Dermis microvascular lymphatic vessel endothelial cell (primary cell): ENCODE results near the gene FREY1. TPM values are rescaled to one million over a fixed set of nuclear protein-coding genes. Genes with fewer than 3 reads are reported as not detected.

Experiments used
- DNase-seq, 2 donors: peaks; one replicate each; pipeline versions ENCODE4 v3.0.0 to v3.0.0-alpha.2; 2010; ENCODE audit warnings: low read depth in 2 of 2
- total RNA-seq: library from RNA; depleted of rRNA; stranded (reverse); fragments of >200 nt; gene quantifications from 2 replicates; pipeline ENCODE4 v1.2.1, GENCODE V29; 2014

The FREY1 gene
- total RNA-seq, 1 donor from 2014 or later = 0.64 TPM

DNA sequence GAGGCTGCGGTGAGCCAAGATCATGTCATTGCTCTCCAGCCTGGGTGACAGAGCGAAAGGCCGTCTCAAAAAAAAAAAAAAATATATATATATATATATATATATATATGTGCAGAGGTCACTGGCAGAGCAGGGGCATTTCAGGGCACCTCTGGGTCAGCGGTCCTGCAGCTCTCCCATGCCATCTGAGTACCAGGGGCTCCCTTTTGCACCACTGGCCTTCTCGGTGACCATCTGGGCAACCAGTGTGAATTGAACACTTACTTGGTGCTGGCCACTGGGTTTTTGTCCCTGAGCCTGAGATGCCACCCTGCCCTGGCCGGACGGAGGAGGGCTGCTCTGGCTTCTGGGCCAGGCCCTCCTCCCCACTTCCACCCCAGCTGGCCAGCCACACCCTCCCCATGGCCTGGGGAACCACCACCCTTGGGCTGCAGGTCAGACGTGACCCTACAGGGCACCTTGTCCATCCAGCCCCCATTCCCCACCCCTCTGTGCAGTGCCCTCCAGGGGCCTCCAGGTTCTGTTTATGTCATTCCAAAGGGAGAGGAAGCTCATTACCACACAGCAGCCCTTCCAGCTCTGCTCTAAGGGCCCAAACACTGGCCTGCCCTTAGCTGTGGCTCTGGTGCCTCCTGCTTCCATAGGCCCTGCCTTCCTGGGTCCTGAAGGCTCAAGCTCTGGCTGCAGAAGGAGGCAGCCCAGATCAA is 11.4 kb downstream of the FREY1 start:
- DNase-seq = no peak

DNA sequence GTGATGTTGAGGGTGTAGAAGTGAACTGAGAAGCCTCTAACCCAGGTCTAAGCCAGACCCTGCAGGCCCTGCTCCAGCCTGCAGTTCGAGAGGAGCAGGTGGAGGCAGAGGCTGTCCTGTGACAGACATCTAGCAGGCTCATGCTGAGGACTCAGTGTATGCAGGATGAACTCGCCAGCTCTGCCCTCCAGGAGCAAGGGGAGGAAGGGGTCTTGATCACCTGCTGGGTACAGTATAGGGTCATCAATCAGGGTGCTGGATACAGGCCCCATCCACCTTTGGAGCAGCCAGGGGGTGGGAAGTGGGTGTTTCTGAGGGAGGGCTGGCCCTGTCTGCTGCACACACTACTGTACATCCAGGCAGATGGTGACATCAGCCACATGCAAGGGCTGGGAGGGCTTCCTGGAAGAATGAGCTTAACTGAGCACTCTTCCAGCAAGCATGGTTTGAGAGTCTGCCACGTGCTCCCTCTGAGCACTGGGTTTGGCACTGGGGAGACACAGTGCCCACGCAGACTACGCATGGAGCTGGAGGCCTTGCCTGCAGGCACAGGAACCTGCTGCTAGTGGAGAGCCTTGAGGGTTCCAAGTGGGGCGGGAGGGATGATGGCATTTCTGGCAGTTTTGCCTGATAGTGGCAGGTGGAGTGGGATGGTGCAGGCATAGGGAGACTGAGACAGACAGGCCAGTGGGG is 12.4 kb downstream of the FREY1 start:
- no peak for DNase-seq

- DNase-seq = no peak
These were observed 14.2 kb downstream of the FREY1 start for GRCh38 chr11:45892856-45893255.

GRCh38 chr11:45890886-45891550 is 16.1 kb downstream of the FREY1 start:
- no peak for DNase-seq

GRCh38 chr11:45889966-45890365 is 17.1 kb downstream of the FREY1 start:
- DNase-seq = no peak

GRCh38 chr11:45889555-45889954 is 17.5 kb downstream of the FREY1 start:
- no peak for DNase-seq

- DNase-seq = no peak
These were observed 19.5 kb downstream of the FREY1 start for GRCh38 chr11:45887587-45887986.

DNA sequence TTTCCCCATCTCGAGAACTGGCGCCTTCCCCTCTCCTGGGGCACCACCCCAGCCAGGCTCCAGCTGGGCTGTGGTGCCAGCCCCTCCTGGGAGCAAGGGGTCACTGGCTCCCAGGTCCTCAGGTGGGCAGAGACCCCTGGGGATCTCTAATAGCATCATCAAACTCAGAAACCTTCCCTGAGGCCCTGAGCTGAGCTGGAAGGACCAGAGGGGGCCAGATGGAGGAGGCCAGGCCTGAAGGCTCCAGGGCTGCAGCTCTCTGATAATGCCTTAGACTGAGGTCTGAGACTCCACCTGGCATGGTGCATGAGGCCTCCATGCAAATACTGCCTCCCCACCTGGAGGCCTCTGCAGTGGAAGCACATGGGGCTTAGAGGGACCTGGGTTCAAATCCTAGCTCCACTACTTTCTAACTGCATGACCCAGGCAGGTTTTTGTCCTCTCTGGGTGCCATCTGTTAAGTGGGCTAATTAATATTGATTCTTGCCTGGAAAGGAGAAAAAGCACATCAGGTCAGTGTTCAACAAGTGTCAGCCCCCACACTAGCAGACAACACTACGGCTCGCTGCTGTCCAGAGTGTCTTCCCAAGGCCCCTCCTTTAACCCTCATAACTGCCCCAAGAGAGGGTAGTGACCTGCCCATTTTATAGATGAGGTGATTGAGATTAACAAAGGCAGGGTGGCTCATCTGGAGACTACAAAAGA is 20.1 kb downstream of the FREY1 start:
- DNase-seq = no peak

DNA sequence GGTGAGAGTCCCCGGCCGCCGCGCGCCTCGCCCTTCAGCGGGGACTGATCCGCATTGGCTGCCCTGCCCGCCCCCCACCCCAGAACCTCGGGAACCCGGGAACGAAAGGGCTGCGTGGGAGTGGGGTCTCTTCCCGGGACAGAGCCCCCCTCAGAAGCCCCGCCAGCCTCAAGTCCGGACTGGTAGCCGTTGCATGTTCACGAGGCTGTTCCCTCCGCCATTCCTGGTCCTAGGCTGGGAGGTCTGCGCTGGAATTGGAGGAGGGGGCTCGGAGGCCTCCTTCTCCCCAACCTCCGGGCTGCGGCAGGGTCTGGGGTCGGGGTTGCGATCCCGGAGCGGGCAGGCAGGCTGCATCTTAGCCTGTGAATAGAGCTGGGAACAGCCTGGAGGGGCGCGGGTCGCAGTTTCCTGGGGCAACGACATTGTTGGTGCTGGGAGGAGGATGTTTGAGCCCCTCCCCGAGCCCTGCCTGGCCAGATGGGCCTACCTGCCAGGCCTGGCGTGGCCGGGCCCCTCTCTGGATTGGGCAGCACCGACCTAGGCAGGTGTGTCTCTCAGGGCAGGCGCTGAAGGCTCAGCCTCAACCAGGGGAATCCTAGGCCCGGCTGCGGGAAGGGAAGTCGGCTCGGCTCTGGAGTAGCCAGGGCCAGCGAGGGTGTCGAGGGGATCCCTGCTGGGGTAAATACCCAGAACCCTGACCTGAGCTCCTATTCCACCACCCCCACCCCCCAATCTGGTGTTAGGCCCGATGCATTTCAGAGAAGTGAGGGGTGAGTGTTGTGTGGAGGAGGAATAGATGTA is 20.9 kb downstream of the FREY1 start:
- DNase-seq = no peak

GRCh38 chr11:45885274-45885920 is 21.7 kb downstream of the FREY1 start, which contains the start of gene MAPK8IP1:
MAPK8IP1 (plus strand) TSS chr11:45885651; CDS start chr11:45885821, 170 bp downstream.
- DNase-seq = peak in 1 of 2 donors; percentile 45

DNA sequence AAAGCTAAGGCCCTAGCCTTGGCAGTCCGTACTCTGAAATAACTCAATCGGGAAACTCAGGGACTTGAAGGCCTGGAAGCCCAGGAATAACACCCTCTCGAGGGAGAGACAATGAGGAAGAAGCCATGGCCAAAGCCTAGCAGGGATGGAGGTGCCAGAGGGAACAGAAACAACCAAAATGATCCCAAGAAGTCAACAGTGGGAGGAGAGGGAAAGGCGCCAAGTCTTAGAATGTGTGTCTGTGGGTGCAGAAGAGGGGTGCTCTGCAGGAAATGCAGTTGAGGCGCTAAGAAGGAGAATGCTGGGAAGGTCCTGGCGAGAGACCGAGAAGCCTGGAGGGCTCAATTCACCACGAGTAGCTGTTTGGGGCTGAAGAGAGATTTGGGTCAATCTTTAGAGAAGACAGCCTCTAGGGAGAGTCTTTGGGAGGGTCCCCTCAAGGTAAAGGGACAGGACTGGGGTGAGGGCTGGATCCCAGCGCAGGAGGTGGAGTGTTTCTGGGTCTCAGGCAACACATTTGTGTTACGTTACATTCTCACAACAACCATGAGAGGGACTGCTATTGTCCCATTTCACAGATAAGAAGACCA is 22.4 kb downstream of the FREY1 start:
- DNase-seq = no peak

DNA sequence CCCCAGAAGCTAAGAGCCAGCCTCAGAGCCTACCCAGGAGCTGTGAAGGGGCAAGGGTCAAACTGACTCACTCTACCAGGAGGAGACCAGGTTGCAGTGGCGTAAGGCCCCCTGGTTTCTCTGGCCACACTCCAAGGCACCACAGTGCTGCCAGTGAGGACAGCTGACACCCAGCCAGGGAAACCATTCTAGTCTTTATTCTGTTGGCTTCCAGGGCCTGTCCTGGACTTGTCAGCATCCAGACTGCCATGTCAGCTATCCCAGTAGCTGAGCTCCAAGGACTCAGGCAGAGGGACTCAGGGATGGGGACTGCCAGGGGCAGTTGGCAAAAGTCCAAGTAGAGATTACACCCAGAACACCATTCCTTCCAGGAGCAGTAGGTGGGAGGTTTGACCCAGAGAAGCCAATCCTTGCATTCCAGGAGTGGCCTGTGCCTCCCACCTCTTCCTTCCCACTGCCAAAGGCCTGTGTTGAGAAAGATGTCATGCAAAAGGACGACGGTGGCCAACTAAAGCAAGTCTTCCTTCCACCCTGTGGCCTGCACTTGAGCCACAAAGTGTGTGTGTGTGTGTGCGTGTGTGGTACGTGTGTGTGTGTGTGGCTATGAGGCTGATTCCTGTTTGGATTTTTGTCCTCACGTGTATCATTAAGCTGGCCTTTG is 25.2 kb downstream of the FREY1 start:
- no peak for DNase-seq

DNA sequence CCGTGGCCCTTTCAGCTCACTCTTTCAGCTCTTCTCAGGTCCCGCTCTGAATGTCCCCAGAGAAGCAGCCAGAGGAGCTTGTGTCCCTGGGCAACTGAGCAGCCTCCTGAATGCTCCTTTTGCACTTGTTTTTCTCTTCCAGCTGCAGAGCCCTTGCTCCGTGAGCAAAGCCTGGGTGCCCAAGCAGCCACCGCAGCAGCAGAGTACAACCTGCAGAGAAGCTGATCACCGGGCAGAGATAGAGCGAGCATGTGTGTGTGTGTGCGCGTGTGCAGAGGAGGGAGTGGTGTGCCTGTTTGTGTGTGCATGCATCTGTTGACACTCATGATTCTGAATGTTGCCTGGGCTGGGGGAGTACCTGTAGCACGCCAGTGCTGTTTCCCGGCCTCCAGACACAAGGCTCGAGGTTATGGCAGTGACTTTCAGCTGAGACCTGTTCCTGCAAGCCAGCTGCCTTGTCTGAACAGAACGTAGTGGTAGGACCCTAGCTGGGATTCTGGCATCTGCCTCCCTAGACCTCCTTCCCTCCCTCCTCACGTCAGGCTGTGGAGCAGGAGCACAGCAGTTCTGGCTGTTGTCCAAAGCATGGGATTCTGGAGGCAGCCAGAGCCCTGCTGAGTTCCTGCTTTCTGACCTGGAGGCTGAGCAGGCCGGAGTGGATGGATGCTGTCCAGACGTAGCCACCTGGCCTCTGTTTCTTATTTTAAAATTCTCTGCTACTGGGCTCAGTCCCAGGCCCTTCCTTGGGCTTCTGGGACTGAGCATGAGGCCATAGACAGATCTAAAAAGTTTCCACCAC is 26.1 kb downstream of the FREY1 start:
- no peak for DNase-seq

- peak in 1 of 2 donors; percentile 23 for DNase-seq
These were observed 27.0 kb downstream of the FREY1 start for GRCh38 chr11:45879803-45880686.

- no peak for DNase-seq
These were observed 29.2 kb downstream of the FREY1 start for GRCh38 chr11:45877845-45878244.

DNA sequence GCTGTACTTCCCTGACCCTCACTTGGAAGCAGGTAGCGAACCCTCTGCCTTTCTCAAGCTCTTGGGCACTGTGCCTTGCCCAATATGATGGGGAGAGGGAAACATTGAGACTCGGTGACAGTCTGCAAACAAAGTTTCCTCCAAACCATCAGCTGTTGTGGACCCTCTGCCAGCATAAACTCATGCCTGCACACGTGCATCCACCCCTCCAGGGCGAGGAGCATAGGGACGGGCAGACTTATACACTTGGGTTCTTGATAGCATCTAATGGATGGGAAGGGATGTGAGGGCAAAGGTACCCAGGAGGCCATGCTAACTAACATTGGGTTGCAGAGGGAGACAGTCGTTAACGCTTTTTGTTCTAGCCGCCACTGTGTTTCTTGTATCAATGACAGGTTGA is 29.9 kb downstream of the FREY1 start:
- DNase-seq = no peak

DNA sequence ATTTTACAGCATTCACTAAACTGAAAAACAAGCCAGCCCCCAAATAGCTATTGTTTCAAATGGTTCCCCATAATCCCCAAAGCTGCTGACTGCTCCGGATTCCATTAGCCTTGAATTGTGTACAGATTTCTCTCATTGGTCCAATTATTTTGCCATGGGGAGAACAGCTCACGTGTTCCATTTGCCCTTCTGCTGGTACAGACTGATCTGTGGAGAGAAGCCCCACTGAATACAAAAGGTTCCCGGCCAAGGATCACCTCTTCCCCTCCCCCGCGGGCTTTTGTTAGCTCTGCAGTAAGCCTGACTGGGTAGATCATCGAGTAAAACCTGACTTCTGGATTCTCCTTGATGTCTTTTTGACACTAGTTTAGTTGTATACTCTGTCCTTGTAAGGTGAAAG is 30.7 kb downstream of the FREY1 start:
- no peak for DNase-seq
